Measurements from ENCODE around the gene CD300C.

- TF ChIP-seq CTCF (IDR thresholded peaks at IDR 0.05) (no peak), ZFX (IDR thresholded peaks at IDR 0.05; ENCODE audit: borderline replicate concordance) (no peak)
These were observed 48.4 kb downstream of the CD300C start for GRCh38 chr17:74497471-74497870.

Measured in 22Rv1 (cell line).